H1 (cell line): ENCODE measurements around the gene MLPH. TPM values are rescaled to one million over a fixed set of nuclear protein-coding genes. Genes with fewer than 3 reads are reported as not detected.

Source experiments
- ASH2L ChIP-seq: fragments of 200-600, 300-600 bp; sonication (generic); IDR thresholded peaks from one replicate; pipeline ENCODE4 v1.7.1; 2017; ENCODE audit warnings: low read length
- CBX8 ChIP-seq: fragments of 300-800, 300-1000 bp; sonication (generic); IDR thresholded peaks from 2 replicates; pipeline ENCODE4 v1.7.1; 2016; ENCODE audit warnings: low read depth, low read length, borderline replicate concordance
- CTBP2 ChIP-seq: IDR thresholded peaks from 2 replicates; pipeline ENCODE4 v1.7.0; 2011; ENCODE audit warnings: borderline replicate concordance, mild to moderate bottlenecking, moderate library complexity, mixed read lengths, low read length; ENCODE audit not compliant: insufficient read depth, insufficient read length
- SUZ12 ChIP-seq: fragments of 200-600 bp; sonication (generic); IDR thresholded peaks from 2 replicates; pipeline ENCODE4 v1.6.1; 2012; ENCODE audit warnings: mild to moderate bottlenecking, inconsistent platforms, low read length, moderate library complexity, mixed read lengths
- TAF1 ChIP-seq: IDR thresholded peaks from 2 replicates; pipeline ENCODE4 v1.6.1; 2011; ENCODE audit warnings: mild to moderate bottlenecking, low read depth, low read length
- polyA plus RNA-seq, 7 experiments: library from polyadenylated mRNA; depleted of rRNA in 3 of 7; stranded (reverse) in 5 of 7; unstranded in 2 of 7; fragments of >200 nt in 5 of 7; fragments of 200-250 nt in 2 of 7; gene quantifications; 1 replicate in 5 of 7; 2 replicates in 1 of 7; 4 replicates in 1 of 7; pipeline versions ENCODE4 v1.2.1 to v1.2.3, GENCODE V29; 2011 to 2013; ENCODE audit warnings: missing spikeins in 2 of 7, mixed read lengths in 2 of 7
- total RNA-seq: library from RNA; stranded (reverse); fragmentation: NEBNext Ultra II Directional; extraction: Animal tissue kit (Norgen Biotek cat#: 25700); gene quantifications from 2 replicates; pipeline ENCODE4 v1.2.1, GENCODE V29; 2021
- TF ChIP-seq, protein P1 (sequence below): fragments of 300-600 bp; sonication (generic); IDR thresholded peaks from 2 replicates; pipeline ENCODE4 v1.7.1; 2012; ENCODE audit warnings: low read length, moderate library complexity, mild to moderate bottlenecking, inconsistent platforms; ENCODE audit not compliant: insufficient replicate concordance
- TF ChIP-seq, protein P2 (sequence below): IDR thresholded peaks from 2 replicates; pipeline ENCODE4 v1.6.1; 2011; ENCODE audit warnings: low read depth, mild to moderate bottlenecking, low read length; ENCODE audit not compliant: insufficient read depth
- TF ChIP-seq, protein P3 (sequence below): IDR thresholded peaks from 2 replicates; pipeline ENCODE4 v1.6.1; 2012; ENCODE audit warnings: inconsistent platforms

MLPH gene
- total and polyA plus RNA-seq, 2 of the 8 experiments (the other 6 are each of a cell fraction or from before 2014, with no cell fraction given) = 12.7 to 17.0 TPM

DNA sequence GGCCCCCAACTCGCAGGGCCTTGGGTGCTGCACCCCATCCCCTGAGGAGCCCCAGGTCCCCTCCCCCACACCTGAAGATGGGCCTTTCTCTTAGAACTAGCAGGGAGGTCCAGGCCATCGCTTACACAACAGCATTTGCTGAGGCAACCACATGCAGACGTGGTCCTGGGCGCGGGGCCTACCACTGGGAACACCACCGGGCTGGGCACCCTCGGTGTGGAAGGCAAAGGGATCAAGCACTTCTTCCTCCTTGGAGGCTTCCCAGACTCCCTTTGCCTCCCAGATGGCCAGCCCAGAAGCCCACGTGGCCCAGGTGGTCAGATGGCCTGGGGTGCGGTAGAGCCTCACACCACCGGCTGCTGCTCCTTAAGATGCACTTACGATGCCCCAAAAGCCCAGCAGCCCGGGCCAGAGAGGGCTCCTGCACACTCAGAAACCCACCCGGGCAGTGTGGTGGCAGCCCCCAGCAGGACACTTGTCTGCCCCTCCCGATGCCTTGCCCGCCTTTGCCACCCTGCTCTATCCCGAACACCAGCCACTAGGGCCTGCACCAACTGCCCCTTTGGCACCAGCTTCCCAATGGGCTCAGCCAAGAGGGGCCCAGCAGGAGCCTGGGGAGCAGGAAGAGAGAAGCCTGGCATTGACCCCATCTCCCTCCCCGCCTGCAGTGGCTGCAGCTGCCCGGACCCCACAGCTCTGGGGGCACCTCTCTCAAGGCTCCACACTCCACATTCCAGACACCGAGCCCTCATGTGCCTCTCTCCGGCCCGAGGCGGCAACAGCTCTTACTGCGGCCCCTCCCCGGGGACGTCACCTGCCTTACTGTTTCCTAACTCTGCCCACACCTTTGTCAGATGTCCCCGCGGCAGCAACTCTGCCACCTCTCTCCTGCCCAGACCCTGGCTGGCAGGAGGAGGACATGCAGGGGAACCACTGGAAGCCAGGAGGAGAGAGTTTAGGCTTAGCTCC, 13.9 kb upstream of the MLPH start (continued):
- TF ChIP-seq, protein P1, sequence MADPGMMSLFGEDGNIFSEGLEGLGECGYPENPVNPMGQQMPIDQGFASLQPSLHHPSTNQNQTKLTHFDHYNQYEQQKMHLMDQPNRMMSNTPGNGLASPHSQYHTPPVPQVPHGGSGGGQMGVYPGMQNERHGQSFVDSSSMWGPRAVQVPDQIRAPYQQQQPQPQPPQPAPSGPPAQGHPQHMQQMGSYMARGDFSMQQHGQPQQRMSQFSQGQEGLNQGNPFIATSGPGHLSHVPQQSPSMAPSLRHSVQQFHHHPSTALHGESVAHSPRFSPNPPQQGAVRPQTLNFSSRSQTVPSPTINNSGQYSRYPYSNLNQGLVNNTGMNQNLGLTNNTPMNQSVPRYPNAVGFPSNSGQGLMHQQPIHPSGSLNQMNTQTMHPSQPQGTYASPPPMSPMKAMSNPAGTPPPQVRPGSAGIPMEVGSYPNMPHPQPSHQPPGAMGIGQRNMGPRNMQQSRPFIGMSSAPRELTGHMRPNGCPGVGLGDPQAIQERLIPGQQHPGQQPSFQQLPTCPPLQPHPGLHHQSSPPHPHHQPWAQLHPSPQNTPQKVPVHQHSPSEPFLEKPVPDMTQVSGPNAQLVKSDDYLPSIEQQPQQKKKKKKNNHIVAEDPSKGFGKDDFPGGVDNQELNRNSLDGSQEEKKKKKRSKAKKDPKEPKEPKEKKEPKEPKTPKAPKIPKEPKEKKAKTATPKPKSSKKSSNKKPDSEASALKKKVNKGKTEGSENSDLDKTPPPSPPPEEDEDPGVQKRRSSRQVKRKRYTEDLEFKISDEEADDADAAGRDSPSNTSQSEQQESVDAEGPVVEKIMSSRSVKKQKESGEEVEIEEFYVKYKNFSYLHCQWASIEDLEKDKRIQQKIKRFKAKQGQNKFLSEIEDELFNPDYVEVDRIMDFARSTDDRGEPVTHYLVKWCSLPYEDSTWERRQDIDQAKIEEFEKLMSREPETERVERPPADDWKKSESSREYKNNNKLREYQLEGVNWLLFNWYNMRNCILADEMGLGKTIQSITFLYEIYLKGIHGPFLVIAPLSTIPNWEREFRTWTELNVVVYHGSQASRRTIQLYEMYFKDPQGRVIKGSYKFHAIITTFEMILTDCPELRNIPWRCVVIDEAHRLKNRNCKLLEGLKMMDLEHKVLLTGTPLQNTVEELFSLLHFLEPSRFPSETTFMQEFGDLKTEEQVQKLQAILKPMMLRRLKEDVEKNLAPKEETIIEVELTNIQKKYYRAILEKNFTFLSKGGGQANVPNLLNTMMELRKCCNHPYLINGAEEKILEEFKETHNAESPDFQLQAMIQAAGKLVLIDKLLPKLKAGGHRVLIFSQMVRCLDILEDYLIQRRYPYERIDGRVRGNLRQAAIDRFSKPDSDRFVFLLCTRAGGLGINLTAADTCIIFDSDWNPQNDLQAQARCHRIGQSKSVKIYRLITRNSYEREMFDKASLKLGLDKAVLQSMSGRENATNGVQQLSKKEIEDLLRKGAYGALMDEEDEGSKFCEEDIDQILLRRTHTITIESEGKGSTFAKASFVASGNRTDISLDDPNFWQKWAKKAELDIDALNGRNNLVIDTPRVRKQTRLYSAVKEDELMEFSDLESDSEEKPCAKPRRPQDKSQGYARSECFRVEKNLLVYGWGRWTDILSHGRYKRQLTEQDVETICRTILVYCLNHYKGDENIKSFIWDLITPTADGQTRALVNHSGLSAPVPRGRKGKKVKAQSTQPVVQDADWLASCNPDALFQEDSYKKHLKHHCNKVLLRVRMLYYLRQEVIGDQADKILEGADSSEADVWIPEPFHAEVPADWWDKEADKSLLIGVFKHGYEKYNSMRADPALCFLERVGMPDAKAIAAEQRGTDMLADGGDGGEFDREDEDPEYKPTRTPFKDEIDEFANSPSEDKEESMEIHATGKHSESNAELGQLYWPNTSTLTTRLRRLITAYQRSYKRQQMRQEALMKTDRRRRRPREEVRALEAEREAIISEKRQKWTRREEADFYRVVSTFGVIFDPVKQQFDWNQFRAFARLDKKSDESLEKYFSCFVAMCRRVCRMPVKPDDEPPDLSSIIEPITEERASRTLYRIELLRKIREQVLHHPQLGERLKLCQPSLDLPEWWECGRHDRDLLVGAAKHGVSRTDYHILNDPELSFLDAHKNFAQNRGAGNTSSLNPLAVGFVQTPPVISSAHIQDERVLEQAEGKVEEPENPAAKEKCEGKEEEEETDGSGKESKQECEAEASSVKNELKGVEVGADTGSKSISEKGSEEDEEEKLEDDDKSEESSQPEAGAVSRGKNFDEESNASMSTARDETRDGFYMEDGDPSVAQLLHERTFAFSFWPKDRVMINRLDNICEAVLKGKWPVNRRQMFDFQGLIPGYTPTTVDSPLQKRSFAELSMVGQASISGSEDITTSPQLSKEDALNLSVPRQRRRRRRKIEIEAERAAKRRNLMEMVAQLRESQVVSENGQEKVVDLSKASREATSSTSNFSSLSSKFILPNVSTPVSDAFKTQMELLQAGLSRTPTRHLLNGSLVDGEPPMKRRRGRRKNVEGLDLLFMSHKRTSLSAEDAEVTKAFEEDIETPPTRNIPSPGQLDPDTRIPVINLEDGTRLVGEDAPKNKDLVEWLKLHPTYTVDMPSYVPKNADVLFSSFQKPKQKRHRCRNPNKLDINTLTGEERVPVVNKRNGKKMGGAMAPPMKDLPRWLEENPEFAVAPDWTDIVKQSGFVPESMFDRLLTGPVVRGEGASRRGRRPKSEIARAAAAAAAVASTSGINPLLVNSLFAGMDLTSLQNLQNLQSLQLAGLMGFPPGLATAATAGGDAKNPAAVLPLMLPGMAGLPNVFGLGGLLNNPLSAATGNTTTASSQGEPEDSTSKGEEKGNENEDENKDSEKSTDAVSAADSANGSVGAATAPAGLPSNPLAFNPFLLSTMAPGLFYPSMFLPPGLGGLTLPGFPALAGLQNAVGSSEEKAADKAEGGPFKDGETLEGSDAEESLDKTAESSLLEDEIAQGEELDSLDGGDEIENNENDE = no peak
- TF ChIP-seq CTBP2 = no peak
- no peak for TF ChIP-seq ASH2L
- TF ChIP-seq TAF1 = no peak
- no peak for TF ChIP-seq CBX8
- TF ChIP-seq, protein P2, sequence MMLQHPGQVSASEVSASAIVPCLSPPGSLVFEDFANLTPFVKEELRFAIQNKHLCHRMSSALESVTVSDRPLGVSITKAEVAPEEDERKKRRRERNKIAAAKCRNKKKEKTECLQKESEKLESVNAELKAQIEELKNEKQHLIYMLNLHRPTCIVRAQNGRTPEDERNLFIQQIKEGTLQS = no peak
- TF ChIP-seq, protein P3, sequence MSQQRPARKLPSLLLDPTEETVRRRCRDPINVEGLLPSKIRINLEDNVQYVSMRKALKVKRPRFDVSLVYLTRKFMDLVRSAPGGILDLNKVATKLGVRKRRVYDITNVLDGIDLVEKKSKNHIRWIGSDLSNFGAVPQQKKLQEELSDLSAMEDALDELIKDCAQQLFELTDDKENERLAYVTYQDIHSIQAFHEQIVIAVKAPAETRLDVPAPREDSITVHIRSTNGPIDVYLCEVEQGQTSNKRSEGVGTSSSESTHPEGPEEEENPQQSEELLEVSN = no peak
- TF ChIP-seq SUZ12 = no peak
